ENCODE results near the gene ZACN.

ZACN gene

DNA sequence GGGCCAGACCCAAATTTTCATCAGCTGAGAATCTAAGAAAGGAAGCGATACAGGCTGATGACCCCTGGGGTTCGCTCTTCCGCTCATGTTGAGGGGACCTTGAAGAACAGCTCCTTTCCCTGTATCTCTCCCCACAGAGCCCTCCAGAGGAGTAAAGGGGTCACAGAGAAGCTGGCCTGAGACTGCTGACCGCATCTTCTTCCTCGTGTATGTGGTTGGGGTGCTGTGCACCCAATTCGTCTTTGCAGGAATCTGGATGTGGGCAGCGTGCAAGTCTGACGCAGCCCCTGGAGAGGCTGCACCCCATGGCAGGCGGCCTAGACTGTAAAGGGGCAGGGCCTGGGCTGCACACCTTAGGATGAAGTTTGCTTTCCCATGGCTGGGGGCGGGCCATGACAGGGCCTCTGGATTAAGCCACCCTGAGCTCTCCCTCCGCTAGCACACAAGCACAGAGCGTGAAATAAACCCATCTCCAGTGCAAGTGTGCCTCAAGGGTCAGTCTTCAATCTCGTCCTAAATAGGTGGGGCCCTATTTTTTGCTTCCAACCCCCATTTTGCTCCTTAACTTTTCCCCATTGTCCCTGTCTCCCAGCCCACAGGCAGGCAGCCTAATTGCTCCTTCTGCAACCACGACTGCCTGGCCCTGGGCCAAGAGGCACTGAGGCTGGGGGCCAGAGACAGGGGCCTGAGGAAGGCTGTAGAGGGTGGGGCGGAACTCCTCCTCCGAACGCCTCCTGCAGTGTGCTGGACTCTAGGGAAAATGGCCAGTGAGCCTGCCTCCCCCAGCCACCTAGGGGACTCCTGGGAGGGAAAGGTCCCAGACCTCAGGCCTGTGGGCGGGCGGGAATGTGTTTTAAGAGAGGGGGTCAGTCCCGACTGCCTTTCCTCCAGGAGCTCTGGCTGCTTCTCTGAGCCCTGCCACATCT lies 3.6 kb downstream of the ZACN start:
- DNase-seq (ENCODE audit: low spot score), result no peak

DNA sequence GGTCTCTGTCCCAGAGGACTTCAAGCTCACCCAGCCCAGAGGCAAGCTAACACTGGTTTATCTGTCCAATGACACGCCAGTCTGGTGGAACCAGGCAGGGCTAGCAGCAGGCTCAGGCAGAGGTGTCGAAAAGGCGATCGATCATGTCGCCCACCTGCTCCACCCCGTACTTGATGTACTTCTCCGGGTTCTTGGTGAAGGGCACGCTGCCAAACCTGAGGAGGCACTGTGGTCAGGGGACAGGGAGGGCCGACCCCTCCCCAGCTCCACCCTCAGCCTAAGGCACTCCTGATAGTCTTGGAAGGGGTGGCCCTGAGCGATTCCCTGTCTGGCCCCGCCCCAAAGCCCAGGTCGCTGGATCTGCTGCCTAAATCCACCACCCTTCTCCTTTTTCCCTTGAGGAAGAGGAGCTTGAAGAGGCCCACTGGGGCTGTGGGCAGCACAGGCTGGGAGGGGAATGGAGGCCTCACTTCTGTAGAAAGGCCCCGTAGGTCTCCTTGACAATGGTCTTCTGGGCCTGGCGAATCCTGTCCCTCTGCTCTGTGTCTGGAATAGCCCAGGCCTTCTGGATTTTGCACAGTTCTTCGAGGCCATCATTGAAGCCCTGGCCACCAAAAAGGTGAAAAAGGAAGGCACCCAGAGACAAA lies 4.7 kb downstream of the ZACN start:
- no peak for DNase-seq (ENCODE audit: low spot score)

DNA sequence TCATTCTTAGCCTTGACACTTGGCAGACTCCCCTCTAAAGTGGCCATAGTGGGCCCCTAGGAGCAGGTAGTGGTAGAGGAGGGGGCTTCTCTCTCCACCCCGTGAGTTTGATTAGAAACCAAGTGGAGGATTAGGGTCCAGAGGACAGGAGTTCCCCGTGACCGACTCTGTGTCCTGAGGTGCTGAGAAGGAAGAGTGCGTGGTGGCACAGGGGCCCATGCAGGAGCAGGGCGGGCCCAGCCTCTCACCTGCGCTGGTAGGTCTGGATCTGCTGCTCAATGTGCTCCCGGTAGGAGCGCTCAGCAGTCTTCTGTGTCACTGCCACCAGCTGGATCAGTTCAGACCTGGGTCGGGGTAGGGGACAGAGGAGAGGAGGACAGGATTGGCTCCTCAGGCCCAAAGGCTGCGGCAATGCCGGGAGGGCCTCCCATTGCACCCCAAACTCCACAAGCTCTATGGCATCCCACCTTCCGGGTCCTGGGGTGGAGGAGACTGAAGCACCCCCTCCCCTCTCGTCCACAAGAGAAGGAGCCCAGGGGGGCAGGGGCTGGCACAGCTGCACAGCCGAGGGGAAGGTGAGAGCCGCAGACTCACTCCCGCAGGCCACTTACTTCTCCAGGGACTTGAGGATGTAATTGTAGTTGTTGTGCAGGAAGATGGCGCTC lies 6.2 kb downstream of the ZACN start:
- no peak for DNase-seq (ENCODE audit: low spot score)

DNA sequence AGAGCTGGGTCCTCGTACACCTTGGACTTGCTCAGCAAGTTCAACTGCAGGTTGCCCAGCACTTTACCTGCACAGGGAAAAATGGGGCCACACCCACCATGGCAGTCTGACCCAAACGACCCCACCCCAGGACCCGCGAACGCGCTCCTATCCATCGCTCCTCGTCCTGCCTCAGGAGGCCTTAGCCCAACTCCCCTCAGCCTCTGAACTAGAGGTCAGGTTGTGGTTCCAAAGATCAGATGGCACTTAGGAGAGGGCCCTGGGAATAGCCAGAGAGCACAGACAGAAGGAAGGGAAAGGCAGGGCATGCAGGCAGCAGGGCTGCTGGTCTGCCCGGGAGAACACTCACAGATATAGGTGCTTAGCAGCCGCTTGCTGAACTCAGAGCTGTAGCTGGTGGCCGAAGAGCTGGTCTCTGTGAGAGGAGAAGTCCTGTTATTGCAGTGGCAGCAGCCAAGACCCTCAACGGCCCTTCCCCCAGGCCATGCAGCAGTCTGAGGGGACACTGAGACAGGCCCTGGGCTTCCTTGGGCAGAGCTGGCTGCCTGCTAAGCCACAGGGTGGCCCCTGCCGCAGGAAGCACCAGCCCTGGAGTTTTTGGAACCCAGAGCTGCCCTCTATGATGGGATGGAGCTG lies 6.9 kb downstream of the ZACN start:
- no peak for DNase-seq (ENCODE audit: low spot score)

DNA sequence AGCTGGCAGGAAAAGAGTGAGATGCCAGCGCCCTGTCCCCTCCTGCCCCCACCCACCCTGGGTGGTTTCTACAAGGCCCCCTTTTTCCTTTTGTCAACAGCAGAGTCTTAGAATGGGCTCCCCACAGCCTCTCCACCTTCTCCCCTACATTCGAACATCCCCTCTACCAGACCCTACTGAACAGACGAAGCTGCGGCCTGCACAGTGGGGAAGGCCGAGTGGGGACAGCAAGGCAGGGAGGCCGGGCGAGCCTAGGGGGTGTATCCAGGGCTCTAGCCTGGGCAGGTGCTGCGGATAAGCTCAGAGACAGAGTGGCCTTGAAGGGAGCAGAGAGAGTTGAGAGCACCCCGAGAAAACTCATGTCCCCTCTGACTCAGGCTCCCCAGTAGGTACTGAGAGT lies 7.4 kb downstream of the ZACN start:
- no peak for DNase-seq (ENCODE audit: low spot score)

DNA sequence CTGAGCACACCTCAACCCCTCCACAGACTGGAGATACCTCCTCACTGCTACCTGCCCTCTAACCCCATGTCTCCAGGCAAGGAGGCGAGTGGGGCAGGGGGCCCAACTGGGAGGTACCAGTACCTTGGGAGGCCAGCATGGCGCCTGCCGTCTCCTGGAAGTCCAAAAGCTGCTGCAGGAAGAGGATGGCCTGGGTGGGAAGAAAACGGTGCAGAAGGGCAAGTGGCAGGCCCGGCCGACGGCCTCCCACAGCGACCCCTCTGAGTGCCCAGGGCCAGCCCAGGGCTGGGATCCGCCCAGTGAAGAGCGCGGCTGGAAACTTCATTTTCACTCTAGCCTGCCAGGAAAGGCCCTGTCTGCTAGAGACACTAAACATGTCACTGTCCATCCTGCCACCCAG lies 8.5 kb downstream of the ZACN start:
- DNase-seq (ENCODE audit: low spot score), result no peak

DNA sequence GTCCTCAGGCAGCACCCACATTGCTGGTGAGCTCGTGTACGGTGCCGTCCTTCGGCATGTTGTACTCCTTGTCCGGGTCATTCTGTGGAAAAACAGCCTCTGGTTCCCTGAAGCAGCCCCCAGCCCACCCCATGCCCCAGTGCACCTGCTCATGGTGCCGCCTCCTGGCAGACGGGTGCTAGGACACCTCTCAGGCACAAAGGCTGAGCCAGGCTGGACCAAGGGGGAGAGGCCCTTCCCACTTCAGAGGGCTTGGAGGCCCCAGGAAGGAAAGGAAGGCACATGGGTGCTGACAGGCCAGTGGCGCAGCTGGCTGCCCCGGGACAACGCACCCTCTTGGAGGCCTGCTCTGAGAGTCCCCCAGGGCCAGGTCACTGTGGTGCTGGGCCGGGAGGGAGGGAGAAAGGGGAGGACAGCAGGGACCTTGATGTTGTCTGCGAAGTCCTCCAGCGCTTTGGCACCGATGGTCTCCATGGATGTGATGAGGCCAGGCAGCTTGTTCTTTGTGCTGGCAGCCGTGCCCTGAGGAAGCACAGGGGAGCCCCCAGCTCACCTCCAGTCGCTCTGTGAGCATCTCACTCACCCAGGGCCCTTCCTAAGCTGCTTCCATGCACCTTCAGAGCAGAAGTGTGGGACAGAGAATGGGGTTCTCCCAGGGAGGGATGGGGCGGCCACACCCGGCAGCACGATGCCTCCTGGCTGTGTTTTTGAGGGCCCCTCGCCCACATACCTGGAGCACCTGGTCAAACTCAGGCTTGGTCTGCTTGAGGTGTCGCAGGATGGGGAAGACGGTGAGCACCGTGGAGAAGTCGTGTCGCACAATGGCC lies 9.3 kb downstream of the ZACN start:
- DNase-seq (ENCODE audit: low spot score), result no peak

DNA sequence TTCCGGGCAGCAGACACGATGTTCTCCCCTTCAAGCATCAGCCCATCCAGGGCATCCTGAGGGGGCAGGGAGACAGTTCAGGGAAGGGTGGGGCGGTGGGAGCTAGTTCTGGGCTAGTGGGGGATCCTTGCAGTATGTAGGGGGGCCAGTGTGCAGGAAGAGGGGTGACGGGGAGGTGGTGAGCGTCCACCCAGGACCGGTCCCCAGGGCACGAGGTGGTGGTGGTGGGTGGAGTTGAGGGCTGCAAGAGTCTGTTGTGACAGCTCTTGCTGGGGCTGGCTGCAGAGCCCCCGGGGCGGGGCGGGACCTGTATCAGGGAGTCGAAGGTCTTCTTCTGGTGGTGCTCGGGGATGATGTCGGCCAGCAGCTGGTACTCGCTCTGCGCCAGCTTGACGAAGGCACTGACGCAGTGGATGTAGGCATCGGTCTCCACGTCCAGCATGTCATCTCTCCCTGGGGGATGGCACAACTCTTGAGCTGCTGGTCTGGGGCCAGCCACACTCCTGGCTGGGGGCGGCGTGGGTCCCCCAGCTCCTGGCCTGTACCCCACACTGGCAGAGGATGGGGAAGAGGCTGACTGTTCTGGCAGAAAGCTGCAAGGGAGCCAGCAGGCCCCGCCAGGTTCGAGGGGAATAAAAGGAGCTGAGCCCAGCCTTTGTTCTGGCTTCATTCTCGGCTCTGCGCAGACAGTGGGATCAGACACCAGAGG lies 10.0 kb downstream of the ZACN start:
- DNase-seq (ENCODE audit: low spot score), result no peak

DNA sequence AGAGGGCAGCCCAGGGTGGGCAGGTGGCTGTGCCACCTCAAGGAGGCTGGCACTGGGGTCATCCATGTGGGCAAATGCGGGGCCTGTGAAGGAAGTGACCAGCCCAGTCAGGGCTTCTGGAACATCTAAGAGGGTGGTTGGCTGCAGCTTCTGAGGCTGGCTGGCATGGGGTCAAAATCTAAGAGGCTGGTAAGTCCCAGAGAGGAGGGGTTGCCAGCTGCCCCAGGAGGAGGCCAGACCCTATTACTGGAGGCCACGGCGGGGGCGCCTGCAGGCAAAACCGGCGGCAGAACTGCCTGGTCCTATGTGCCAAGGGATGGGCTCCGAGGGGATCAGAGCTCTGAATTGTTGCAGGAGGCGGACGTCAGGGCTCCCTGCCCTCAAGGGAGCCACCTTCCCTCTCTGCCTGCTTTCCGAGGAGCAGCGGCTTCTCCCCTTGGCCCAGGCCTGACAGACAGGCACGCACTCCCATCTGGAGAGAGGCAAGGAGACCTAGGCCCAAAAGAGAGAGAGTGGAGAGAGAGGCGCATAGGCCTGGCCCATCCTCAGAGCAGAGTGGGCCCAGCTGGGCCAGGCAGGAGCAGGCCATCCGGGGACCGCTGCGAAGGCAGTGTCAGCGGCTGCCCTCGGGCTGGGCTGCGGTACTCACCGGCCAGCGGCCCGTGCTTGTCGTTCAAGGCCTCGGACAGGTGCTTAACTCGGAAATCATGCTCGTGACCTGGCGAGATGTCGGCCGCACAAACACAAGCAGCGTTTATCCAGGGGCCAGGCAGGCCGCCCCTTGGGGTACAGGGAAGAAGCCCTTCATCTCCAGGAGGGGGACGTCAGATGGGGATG lies 10.9 kb downstream of the ZACN start:
- no peak for DNase-seq (ENCODE audit: low spot score)

DNA sequence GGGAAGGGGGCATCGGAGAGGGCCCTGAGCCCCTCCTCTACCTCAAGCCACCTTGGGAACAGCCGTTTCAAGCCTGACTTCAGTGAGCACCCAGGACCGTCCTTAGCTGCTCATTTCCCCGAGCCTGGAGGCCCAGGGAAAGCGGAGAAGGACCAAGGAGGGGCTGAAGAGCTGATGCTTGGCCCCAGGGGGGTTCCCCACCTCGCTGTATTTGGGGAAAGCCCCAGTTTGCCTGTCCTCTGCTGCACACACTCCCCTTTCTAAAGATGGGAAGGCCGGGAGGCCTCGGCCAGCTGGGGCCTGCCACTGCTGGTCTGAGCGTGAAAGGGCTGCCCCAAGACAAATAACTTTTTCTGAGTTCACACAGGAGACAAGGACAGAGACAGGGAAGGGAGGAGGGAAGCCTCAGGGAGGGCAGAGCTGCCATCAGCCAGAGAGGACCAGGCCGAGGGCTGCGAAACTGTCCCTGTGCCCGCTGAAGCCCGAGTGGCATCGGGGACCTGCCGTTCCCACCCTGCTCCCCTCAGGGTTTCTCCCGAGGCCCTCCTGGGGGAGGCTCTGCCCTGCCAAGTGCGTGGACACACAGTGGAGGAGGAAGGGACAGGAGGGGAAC lies 11.6 kb downstream of the ZACN start:
- DNase-seq (ENCODE audit: low spot score), result no peak

DNA sequence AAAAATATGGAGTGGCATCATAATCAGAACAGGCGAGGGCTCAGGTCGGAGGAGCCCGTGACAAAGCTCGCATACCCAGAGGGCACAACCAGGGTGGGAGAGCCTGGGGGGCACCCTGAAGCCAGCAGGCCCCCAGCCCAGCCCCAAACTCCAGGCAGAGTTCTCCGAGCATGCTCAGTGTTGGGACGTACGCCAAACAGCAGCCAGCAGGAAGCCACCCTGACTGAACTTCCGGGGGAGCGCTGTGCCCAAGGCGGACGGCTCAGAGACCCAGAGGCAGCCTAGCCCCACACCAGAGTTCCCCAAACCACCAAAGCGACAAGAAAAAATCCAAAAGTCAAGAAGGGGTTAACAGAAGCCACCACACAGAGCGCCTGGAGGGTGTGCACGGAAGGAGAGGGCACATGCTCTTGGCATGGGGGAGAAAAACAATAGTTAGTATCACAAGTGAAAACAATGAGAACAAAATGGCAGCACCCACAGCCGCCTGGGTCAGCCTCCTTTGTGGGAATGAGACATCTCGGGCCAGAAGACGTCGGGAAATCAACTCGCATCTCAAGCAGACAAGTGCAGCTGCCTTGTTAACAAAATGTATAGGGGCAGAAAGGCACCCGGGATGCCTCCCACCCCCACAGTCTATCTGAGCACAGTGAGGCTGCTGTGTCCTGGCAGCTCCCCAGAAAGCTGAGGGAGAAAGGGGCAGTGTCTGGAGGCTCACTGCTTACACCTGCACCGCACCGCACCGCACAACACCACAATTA lies 12.7 kb downstream of the ZACN start:
- no peak for DNase-seq (ENCODE audit: low spot score)

DNA sequence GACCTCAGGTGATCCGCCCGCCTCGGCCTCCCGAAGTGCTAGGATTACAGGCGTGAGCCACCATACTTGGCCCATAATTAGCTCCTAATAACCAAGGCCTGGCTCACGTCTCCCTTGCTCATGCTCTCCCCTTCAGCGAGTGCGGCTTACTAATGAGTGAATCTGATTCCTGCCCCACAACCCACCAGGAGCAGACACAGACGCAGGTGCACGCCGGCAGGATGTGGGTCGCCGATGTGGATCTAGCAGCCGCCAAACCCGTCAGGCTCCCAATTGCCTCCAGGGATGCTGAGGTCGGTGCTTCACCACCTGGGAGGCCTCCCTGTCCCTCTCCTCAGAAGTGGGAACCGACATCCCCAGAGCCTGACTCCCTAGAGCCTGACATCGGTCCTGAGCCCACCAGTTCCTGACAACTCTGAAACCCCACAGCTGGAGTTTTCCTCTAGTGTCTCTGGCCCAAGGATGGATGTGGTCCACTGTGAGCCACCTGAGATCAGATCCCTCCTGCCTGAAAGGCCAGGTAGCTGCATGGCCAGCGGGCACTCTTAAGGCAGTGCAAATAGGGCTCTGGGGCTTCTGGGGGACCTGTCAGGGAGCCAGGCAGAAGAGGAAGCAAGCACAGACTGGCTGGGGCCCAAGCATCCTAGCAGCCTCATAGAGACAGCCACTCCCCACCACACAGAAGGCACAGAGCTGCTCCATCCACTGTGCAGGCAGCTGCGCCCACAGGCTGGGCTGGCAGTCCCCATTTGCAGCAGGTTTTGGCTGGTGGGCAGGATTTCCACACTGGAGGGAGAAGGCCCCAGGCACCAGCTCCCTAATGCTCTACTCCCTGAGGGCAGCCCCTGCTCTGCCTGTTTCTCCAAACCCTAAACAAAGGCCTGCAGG lies 13.8 kb downstream of the ZACN start:
- no peak for DNase-seq (ENCODE audit: low spot score)

DNA sequence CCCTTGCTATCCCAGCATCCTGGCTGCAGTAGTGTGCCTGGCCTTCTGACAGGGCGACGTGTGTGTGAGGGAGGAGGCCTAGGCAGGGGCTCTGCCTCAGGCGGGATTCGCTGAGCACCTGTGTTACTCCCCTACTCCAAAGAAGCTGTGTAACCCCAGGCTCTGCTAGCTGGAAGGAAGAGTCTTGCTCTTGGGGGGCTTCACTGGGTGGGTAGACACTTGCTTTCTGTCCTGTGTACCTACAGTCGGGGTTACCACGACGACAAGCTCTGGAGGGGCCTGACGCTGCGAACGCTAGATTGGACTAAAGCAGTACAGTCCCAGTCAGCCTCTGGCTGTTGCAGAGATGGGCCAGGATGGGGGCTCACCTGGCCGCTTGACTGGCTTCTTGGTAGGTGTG lies 15.1 kb downstream of the ZACN start:
- no peak for DNase-seq (ENCODE audit: low spot score)

DNA sequence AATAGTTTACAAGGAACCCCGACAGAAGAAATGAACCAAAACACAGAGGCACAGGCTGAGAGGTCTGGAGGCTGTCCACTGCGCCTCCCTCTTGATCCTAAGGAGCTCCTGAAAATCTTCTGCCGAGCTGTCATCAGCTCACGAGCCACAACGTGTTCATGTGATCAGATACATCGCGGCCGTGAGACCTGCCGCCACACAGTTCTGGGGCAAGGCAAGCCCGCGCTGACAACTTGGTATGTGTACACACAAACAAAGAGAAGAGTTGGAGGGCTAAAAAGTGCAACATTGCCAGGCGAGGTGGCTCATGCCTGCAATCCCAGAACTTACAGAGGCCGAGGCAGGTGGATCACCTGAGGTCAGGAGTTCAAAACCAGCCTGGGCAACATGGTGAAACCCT lies 17.0 kb downstream of the ZACN start:
- no peak for DNase-seq (ENCODE audit: low spot score)

DNA sequence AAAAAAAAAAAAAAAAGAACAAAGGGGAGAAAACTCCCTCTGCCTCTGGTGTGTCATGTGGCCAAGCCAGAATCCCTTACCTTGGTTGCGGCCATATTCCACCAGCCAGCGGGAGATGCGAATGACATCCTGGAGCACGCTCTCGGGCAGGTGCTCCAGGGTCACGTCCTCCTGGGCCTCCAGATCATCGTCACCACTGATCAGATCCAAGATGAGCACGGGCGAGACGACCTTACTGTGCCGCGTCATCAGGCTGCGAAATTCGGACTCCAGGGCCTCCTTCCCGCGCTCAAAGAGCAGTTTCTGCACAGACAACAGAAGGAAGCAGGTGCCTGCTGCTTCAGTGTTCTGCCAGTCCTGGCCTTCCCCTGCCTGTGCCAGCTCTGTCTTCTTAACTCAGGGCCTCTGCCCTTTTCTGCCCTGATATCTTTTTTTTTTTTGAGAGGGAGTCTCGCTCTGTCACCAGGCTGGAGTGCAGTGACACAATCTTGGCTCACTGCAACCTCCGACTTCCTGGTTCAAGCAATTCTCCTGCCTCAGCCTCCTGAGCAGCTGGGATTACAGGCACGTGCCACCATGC lies 18.8 kb downstream of the ZACN start:
- no peak for DNase-seq (ENCODE audit: low spot score)

DNA sequence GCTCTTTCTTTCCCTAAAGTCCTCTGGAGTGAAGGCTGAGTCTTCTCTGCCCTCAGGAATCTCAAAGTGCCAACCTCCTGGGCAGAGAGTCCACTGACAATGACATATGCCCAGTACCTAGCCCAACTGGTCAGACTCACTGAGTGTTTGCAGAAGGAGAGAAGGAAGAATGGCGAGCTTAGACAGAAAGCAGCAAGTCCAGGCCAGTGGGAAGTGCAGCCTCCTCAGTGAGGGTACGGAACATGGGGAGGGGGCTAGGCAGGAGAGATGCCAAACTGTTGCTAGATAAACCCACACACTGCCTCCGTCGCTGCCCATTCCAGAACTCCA lies 23.9 kb downstream of the ZACN start:
- DNase-seq (ENCODE audit: low spot score), result no peak

DNA sequence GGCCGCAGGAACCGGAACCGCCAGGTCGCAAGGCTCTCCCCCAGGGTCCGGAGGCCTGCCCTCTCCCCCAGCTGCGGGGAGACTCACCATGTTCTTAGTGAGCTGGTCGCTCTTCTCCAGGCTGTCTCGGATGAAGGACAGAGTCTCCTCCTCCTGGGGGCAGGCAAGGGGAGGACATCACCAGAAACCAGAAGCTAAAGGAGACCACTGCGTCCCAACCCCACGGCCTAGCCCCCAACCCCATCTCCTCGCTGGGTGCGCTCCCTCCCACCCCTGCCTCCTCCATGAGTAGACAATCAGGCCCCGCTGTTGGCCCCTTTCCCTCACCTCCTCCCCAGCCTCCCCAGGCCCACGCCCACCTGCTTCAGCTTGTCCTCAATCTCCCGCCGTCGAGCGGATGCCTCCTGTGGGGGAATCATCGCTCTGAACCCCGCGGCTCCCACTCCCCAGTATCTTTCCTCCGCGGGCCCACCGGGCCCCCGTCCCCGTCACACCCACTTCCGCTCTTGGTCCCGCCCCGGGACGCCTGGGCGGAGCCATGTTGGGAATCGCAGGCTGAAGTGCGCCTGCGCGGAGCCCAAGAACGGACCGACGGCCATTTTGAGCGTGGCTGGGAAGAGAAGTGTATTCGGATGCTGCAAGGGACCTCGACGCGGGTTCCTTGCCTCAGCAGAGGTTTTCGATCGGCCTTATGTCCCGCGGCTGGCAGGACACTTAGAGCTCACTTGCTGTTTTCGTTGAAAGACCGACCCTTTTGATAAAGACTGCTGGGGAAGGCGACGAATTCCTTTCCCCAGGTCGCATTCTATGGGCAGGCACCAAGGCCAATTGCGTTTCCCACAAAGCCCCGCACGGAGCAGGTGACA lies 24.5 kb downstream of the ZACN start, which contains the start of gene EXOC7:
Gene EXOC7, minus strand, starts transcription at position 514 of the 866 bp plus-strand sequence. Its CDS starts 95 bp downstream, at position 419.
- peak; percentile 94 for DNase-seq (ENCODE audit: low spot score)

All from activated CD4-positive, alpha-beta T cell treated with anti-CD3 and anti-CD28 coated beads, Interleukin-2, Interleukin-4, amounts not matched to agents 100 ng/mL and 50 ng/mL, durations not matched to agents 16 hours and 8 hours (primary cell).